GM18508 (cell line): ENCODE data around the gene SCAMP1.
"Not testable (repeated sequence)": the region's sequence is repeated elsewhere in the genome, so short reads cannot be mapped to it uniquely, and the experiment has no call there.

Experiments
- ATAC-seq: cut with Tn5 transposase; IDR thresholded peaks from one replicate; pipeline ENCODE4 v1.9.1; 2021; ENCODE audit warnings: moderate number of reproducible peaks; ENCODE audit not compliant: insufficient read depth, unreplicated experiment

Gene SCAMP1

GRCh38 chr5:78360924-78361630 is 660 bp downstream of the SCAMP1 start:
- no peak for ATAC-seq

DNA sequence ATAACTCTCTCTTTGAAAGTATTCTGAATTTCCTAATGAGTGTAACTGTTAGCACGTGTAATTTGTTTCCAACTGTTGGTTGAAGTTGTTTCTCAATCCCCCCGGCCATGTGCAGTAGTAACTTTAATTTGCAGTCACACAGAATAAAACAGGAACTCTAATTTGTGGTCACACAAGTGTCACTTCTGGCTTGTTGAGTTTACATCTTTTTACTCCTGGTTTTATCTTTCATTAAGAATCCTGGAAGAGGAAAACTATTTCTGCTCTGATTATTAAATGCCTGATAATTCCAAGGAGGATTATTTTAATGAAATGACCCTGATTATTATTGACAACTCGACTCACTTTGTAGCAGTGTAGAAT is 1.2 kb downstream of the SCAMP1 start:
- no peak for ATAC-seq

- ATAC-seq: no peak
Observed at GRCh38 chr5:78362220-78362619, 1.8 kb downstream of the SCAMP1 start.

DNA sequence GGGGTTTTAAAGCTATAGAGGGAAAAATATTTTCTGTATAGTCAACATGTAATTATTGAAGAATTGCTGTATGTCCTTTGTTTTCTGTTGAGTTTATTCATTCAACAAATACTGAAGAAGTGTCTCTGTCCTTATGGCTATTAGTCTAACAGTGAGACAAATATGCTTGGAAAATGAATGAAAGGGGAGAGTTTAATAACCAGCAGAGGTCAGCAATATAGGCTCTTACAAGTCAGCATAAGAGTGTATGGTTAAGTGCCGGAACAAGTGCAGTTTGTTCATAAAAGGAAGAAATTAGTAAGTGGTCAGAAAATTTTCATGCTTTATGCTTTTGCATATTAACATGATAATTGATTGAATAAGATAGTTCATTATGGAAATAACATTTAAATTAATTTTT is 3.6 kb downstream of the SCAMP1 start:
- no peak for ATAC-seq

DNA sequence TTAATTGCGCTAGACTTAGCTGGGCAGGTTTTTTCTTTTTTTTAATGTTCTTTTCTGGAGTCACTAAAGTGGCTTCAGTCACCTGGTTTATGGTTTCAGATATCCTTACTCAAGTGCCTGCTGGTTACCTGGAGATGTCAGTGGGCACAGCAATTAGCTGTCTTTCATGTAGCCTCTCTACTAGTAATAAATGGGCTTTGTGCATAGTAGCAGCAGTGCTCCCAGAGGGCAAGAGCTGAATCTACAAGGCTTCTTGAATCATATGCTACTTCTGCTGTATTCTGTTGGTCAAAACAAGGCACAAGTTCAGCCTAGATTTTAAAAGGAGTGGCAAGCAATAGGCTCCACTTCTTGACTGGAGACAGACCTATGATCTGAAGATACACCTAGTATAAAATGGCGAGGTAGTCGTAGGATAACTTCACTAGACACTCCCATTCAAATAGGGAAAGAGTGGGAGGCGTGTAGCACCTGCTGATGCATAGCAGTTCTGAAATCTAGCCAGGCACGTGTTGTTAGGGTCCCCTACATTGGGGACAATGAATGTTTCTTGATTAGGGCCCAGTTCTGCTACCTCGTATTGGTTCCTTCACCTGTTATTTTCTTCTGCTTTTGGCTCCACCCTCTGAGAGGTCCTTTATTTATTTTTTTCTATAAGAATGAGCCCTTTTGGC is 7.0 kb downstream of the SCAMP1 start:
- no peak for ATAC-seq

- ATAC-seq: no peak
Observed at GRCh38 chr5:78369680-78370079, 9.3 kb downstream of the SCAMP1 start.

DNA sequence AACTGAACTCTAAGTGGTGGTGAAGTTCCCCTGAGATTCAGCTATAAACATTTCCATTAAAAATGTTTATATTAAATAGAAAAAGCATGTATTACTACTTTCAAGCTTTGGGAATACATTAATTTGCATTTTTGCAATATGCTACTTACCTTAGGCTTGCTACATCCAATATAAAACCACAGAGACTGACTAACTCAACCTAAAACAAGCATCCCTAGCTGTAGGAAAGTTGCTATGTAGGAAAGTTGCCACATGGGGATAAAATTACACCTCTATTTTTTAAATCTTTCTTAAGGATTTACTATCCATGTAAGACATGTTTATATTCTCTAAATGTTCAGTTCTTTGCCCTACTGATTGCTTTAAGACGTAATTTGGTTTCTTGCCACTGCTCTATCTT is 12.8 kb downstream of the SCAMP1 start:
- ATAC-seq: no peak

DNA sequence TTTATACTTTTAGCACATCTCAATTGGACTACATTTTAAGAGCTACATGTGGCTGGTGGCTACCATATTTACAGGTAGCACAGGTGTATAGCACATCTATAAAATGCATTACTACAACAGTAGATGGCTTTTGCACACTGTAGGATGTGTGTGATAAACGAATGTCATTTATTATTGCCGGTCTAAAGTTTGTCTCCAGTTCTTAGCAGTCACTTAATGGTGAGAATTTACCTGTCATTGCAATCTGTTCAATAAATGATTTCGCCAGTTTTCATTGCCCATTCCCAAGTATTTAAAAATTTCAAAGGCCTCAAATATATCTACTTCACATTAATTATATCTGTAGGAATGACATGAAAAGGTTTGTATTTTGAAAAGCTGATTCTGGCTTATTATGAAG is 15.9 kb downstream of the SCAMP1 start:
- no peak for ATAC-seq

GRCh38 chr5:78377056-78377717 is 16.8 kb downstream of the SCAMP1 start:
- no peak for ATAC-seq

DNA sequence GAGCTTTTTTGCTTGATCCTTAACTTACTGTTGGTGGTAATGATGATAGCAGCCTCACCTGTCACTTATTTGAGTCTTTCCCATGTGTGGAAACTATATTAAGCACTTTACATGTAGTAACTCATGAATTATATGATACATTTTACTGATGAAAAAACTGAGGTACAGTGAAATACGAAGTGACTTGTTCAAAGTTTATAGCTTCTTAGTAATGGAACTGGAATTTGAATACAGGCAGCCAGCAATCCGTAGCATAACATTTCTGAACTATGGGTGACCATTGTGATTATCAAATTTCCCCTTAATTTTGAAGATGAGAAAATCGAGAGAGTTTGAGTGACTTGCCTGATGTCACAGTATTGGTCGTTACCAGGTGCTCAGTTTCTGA is 17.3 kb downstream of the SCAMP1 start:
- ATAC-seq: no peak

DNA sequence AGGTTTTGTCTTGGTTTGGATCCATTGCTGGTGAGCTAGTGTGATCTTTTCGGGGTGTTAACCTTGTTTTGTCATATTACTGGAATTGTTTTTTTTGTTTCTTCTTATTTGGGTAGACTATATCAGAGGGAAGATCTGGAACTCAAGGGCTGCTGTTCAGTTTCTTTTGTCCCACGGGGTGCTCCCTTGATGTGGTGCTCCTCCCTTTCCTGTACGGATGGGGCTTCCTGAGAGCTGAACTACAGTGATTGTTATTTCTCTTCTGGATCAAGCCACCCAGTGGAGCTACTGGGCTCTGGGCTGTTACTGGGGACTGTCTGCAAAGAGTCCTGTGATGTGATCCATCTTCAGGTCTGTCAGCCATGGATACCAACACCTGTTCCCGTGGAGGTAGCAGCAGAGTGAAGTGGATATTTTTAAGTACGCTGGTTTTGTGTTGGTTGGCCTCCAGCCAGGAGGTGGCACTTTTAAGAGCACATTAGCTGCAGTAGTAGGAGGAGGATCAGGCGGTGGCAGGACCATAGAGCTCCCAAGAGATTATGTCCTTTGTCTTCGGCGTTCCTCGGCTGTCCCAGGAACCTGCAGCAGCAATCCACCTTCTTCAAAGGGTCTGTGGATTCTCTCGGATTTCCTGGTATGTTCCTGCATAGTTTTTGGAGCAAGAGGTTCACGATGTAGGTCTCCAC is 27.2 kb downstream of the SCAMP1 start:
- no peak for ATAC-seq

DNA sequence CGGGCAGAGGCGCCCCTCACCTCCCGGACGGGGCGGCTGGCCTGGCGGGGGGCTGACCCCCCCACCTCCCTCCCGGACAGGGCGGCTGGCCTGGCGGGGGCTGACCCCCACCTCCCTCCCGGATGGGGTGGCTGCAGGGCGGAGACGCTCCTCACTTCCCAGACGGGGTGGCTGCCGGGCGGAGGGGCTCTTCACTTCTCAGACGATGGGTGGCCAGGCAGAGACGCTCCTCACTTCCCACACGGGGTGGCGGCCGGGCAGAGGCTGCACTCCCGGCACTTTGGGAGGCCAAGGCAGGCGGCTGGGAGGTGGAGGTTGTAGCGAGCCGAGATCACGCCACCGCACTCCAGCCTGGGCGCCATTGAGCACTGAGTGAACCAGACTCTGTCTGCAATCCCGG is 30.9 kb downstream of the SCAMP1 start:
- not testable (repeated sequence) for ATAC-seq

DNA sequence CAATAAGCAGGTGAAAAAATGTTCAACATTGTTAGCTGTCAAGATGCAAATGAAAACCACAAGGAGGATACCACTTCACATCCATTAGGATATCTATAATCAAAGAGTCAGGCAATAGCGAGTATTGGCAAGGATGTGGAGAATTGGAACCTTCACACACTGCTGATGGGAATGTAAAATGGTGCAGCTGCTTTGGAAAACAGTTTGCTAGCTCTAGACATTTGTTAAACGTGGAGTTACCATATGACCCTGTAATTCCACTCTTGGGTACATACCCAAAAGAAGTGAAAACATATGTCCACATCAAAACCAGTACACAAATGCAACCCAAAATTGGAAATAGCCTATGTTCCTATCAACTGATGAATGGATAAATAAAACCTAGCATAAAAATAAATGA is 37.4 kb downstream of the SCAMP1 start:
- ATAC-seq: no peak

- ATAC-seq: no peak
Observed at GRCh38 chr5:78399116-78399515, 38.7 kb downstream of the SCAMP1 start.

- ATAC-seq: no peak
Observed at GRCh38 chr5:78404682-78405293, 44.4 kb downstream of the SCAMP1 start.

GRCh38 chr5:78405829-78406750 is 45.7 kb downstream of the SCAMP1 start:
- ATAC-seq: no peak

- no peak for ATAC-seq
Observed at GRCh38 chr5:78407458-78407857, 47.0 kb downstream of the SCAMP1 start.

DNA sequence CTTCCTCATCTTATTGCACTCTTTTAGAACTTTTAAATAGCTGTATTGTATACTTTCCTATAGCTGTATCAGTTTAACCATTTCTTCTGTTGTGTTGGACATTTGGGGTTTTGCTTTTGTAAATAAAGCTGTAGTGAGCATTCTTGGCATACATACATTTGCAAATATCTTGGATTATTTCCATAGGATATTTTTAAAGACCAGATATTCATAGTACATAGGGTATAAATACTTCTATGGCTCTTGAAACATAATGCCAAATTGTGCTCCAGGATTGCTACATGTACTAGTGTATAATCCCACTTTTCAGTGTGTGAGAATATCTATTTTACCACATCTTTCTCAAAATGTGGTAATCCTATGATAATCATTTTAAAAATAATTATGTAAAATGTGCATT is 51.2 kb downstream of the SCAMP1 start:
- ATAC-seq: no peak

- no peak for ATAC-seq
Observed at GRCh38 chr5:78416677-78417425, 56.4 kb downstream of the SCAMP1 start.
